ENCODE measurements around the gene GFOD1. TPM values are rescaled to one million over a fixed set of nuclear protein-coding genes. Genes with fewer than 3 reads are reported as not detected.

GFOD1 gene
- total RNA-seq, 1 experiment from 2014 or later: 29.5 TPM

DNA sequence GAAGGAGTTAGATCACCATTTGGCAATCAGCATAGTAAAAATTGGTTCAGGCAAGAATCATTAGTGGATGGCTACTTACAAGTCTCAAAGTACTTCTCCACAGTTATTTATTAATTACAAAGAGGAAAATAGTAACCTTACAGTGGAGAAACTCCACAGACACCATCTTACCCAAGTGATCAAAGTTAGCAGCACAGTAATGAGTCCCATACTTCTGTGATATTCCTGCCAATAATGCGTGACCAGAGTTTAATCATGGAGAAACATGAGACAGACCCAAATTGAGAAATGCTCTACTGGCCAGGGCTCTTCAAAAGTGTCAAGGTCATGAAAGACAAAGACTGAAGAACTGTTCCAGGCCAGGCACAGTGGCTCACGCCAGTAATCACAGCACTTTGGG lies 168.6 kb downstream of the GFOD1 start:
- H3K27ac ChIP-seq (ENCODE audit: low read length): no peak overlapping the region
- H2AFZ ChIP-seq (ENCODE audit: low read length): no peak overlapping the region
- no peaks in the 10 kb centered on the region for H3K9me3 ChIP-seq (ENCODE audit: low read length)
- DNase-seq: no peak
- no peak overlapping the region for H3K4me3 ChIP-seq (ENCODE audit: low read length)
- peaks cover 31% of the 10 kb centered on the region; the same call in 1 of the 2 replicates for H3K36me3 ChIP-seq (ENCODE audit: insufficient read depth, low read length)
- no peak overlapping the region for H3K4me2 ChIP-seq (ENCODE audit: low read depth, low read length, poor library complexity, severe bottlenecking)
- H3K4me1 ChIP-seq (ENCODE audit: low read length): no peaks in the 10 kb centered on the region
- no peak overlapping the region for H3K9ac ChIP-seq (ENCODE audit: low read length)
- no peaks in the 10 kb centered on the region for H3K27me3 ChIP-seq (ENCODE audit: low read length)
- no peaks in the 10 kb centered on the region for H4K20me1 ChIP-seq (ENCODE audit: insufficient read depth, low read depth, low read length)
- H3K9me2 ChIP-seq (replicated peaks; ENCODE audit: insufficient read depth, low read length): no peaks in the 10 kb centered on the region
- no peaks in the 10 kb centered on the region for H3K79me2 ChIP-seq (ENCODE audit: low read length)

GRCh38 chr6:13315896-13316295 lies 171.5 kb downstream of the GFOD1 start:
- no peaks in the 10 kb centered on the region for H4K20me1 ChIP-seq (ENCODE audit: insufficient read depth, low read depth, low read length)
- no peak overlapping the region for H3K9ac ChIP-seq (ENCODE audit: low read length)
- H3K4me2 ChIP-seq (ENCODE audit: low read depth, low read length, poor library complexity, severe bottlenecking): no peak overlapping the region
- no peaks in the 10 kb centered on the region for H3K79me2 ChIP-seq (ENCODE audit: low read length)
- H3K4me3 ChIP-seq (ENCODE audit: low read length): no peak overlapping the region
- H3K27ac ChIP-seq (ENCODE audit: low read length): no peak overlapping the region
- no peak for DNase-seq
- H3K9me2 ChIP-seq (replicated peaks; ENCODE audit: insufficient read depth, low read length): no peaks in the 10 kb centered on the region
- H3K9me3 ChIP-seq (ENCODE audit: low read length): no peaks in the 10 kb centered on the region
- no peak overlapping the region for H2AFZ ChIP-seq (ENCODE audit: low read length)
- H3K27me3 ChIP-seq (ENCODE audit: low read length): no peaks in the 10 kb centered on the region
- H3K36me3 ChIP-seq (ENCODE audit: insufficient read depth, low read length): peaks cover 38% of the 10 kb centered on the region; the same call in 1 of the 2 replicates
- H3K4me1 ChIP-seq (ENCODE audit: low read length): no peaks in the 10 kb centered on the region; the same call in 1 of the 2 replicates

- Histone ChIP-seq H3K4me1 (ENCODE audit: low read length) (no peaks in the 10 kb centered on the region; the same call in 1 of the 2 replicates), H3K9ac (ENCODE audit: low read length) (no peak overlapping the region), H3K9me3 (ENCODE audit: low read length) (no peaks in the 10 kb centered on the region), H2AFZ (ENCODE audit: low read length) (no peak overlapping the region), H3K79me2 (ENCODE audit: low read length) (no peaks in the 10 kb centered on the region), H3K27me3 (ENCODE audit: low read length) (no peaks in the 10 kb centered on the region), H3K36me3 (ENCODE audit: insufficient read depth, low read length) (peaks cover 28% of the 10 kb centered on the region; the same call in 1 of the 2 replicates), H3K27ac (ENCODE audit: low read length) (no peak overlapping the region), H3K4me3 (ENCODE audit: low read length) (no peak overlapping the region), H3K9me2 (replicated peaks; ENCODE audit: insufficient read depth, low read length) (no peaks in the 10 kb centered on the region), H3K4me2 (ENCODE audit: low read depth, low read length, poor library complexity, severe bottlenecking) (no peak overlapping the region), H4K20me1 (ENCODE audit: insufficient read depth, low read depth, low read length) (no peaks in the 10 kb centered on the region)
- DNase-seq: no peak
Observed at GRCh38 chr6:13314806-13315205, 172.6 kb downstream of the GFOD1 start.

GRCh38 chr6:13311155-13311554 lies 176.2 kb downstream of the GFOD1 start:
- no peak overlapping the region for H3K27ac ChIP-seq (ENCODE audit: low read length)
- H3K36me3 ChIP-seq (ENCODE audit: insufficient read depth, low read length): peaks cover 20% of the 10 kb centered on the region; the same call in 1 of the 2 replicates
- no peak overlapping the region for H2AFZ ChIP-seq (ENCODE audit: low read length)
- no peaks in the 10 kb centered on the region for H3K27me3 ChIP-seq (ENCODE audit: low read length)
- no peaks in the 10 kb centered on the region for H3K9me3 ChIP-seq (ENCODE audit: low read length)
- no peak for DNase-seq
- H4K20me1 ChIP-seq (ENCODE audit: insufficient read depth, low read depth, low read length): no peaks in the 10 kb centered on the region
- H3K4me2 ChIP-seq (ENCODE audit: low read depth, low read length, poor library complexity, severe bottlenecking): no peak overlapping the region
- H3K4me1 ChIP-seq (ENCODE audit: low read length): no peaks in the 10 kb centered on the region; the same call in 1 of the 2 replicates
- no peak overlapping the region for H3K4me3 ChIP-seq (ENCODE audit: low read length)
- no peaks in the 10 kb centered on the region for H3K79me2 ChIP-seq (ENCODE audit: low read length)
- H3K9me2 ChIP-seq (replicated peaks; ENCODE audit: insufficient read depth, low read length): no peaks in the 10 kb centered on the region
- H3K9ac ChIP-seq (ENCODE audit: low read length): no peak overlapping the region

DNA sequence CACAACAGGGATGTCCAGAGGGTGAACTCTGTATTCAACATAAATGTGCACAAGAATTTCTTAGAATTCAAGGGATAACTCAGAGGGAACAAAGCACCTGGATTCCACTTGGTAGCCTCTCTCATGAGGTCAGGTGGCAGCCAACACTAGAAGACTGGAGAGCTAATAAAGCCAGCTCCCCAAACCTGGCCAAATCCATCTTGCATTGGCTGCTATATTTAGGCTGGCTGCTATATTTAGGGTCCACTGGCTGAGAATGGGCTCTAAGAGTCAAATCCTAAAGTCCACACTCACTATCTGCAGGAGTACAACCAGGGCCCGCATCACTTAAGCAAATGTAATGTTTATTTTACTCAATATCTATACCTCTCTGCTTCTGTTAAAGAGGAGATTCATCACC lies 179.1 kb downstream of the GFOD1 start:
- Histone ChIP-seq H3K27ac (ENCODE audit: low read length) (no peak overlapping the region), H3K27me3 (ENCODE audit: low read length) (no peaks in the 10 kb centered on the region), H3K9me2 (replicated peaks; ENCODE audit: insufficient read depth, low read length) (no peaks in the 10 kb centered on the region), H2AFZ (ENCODE audit: low read length) (no peak overlapping the region), H3K9me3 (ENCODE audit: low read length) (no peaks in the 10 kb centered on the region), H3K9ac (ENCODE audit: low read length) (no peak overlapping the region), H3K36me3 (ENCODE audit: insufficient read depth, low read length) (peaks cover 23% of the 10 kb centered on the region; the same call in 1 of the 2 replicates), H3K4me1 (ENCODE audit: low read length) (peaks cover 21% of the 10 kb centered on the region), H4K20me1 (ENCODE audit: insufficient read depth, low read depth, low read length) (no peaks in the 10 kb centered on the region), H3K79me2 (ENCODE audit: low read length) (no peaks in the 10 kb centered on the region), H3K4me3 (ENCODE audit: low read length) (no peak overlapping the region), H3K4me2 (ENCODE audit: low read depth, low read length, poor library complexity, severe bottlenecking) (no peak overlapping the region)
- DNase-seq: no peak

Other genes starting within 250 kb of the GFOD1 start
- gene TBC1D7, start 159.1 kb downstream of the GFOD1 start, total RNA-seq (2014; rRNA removed; shearing (Covaris generic); ENCODE audit: low replicate concordance): 16.3 and 28.6 TPM in 2 replicates
- 15.2 and 16.1 TPM in 2 replicates for gene SIRT5, start 87.0 kb upstream of the GFOD1 start, total RNA-seq (2014; rRNA removed; shearing (Covaris generic); ENCODE audit: low replicate concordance)
- gene NOL7, start 127.7 kb upstream of the GFOD1 start, total RNA-seq (2014; rRNA removed; shearing (Covaris generic); ENCODE audit: low replicate concordance): 96.0 and 110 TPM in 2 replicates
- 14.9 and 17.5 TPM in 2 replicates for gene RANBP9, start 224.2 kb upstream of the GFOD1 start, total RNA-seq (2014; rRNA removed; shearing (Covaris generic); ENCODE audit: low replicate concordance)

Measured in Karpas-422 (cell line).